ENCODE measurements around the gene TMEM181.
"Not testable (repeated sequence)": the region's sequence is repeated elsewhere in the genome, so short reads cannot be mapped to it uniquely, and the experiment has no call there.

TMEM181 gene

GRCh38 chr6:158603261-158604047 lies 43.6 kb downstream of the TMEM181 start:
- no peak for DNase-seq

- no peak for DNase-seq
Measured at GRCh38 chr6:158604048-158604406, 44.1 kb downstream of the TMEM181 start.

GRCh38 chr6:158605266-158605878 lies 45.5 kb downstream of the TMEM181 start:
- no peak for DNase-seq

GRCh38 chr6:158606011-158606410 lies 46.1 kb downstream of the TMEM181 start:
- not testable (repeated sequence) for DNase-seq

DNA sequence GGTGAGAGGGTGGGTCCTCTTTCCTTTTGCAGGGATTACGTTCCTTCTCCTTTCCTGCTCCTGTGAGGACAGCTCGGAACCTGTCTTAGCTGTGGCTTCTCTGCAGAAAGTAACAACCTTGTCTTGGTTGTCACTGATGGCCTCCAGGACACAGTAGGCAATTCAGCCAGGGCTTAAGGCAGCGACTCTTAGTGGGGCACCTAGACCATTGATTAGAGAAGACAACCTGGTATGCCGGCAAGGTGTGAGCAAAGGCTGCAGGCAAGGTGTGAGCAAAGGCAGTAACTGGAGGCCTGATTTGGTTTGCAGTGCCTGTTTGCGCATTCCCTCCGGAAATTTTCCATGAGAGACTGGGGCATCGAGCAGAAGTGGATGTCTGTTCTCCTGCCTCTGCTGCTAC lies 47.0 kb downstream of the TMEM181 start:
- DNase-seq = no peak

DNA sequence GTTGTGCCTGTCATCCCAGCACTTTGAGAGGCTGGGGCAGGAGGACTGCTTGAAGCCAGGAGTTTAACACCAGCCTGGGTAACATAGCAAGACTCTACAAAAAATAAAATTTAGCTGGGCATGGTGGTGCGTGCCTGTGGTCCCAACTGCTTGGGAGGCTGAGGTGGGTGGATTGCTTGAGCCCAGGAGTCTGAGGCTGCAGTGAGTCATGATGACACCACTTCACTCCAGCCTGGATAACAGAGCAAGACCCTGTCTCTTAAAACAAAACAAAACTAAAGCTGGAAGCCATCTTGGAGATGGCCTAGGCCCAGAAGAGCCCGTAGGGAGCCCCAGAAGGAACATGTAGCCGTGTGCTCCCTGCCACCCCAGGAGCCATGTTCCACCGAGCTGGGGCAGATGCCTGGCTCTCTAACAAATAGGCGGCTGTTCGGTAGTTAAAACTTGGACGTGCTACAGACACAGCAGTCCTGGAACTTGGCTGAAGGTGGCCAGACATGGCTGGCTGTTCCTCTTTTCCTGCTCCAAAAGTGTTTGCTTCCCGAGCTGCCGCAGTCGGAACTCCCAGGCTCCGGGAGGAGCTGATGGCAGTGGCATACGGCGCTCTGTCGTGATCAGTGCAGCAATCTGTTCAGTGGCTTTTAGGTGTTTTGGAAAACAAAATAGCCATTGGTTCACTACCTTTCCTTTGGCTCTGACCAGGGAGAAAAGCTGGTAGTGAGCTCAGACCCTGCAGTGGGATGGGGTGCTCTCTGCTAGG lies 47.7 kb downstream of the TMEM181 start:
- no peak for DNase-seq

DNA sequence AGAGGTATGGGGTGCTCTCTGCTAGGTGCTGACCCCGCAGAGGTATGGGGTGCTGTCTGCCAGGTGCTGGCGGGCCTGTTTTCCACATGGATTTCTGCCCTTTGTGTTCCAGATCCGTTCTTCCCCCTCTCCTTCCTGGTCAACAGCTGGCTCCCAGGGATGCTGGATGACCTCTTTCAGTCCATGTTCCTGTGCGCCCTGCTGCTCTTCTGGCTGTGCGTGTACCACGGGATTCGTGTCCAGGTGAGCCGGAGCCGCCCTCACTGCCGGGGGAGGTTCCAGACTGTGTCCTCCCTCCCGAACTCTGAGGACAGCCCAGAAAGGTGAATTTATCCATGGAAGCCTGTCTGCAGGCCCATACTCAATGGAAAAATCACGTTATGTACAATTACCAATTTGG lies 48.3 kb downstream of the TMEM181 start:
- DNase-seq = no peak

DNA sequence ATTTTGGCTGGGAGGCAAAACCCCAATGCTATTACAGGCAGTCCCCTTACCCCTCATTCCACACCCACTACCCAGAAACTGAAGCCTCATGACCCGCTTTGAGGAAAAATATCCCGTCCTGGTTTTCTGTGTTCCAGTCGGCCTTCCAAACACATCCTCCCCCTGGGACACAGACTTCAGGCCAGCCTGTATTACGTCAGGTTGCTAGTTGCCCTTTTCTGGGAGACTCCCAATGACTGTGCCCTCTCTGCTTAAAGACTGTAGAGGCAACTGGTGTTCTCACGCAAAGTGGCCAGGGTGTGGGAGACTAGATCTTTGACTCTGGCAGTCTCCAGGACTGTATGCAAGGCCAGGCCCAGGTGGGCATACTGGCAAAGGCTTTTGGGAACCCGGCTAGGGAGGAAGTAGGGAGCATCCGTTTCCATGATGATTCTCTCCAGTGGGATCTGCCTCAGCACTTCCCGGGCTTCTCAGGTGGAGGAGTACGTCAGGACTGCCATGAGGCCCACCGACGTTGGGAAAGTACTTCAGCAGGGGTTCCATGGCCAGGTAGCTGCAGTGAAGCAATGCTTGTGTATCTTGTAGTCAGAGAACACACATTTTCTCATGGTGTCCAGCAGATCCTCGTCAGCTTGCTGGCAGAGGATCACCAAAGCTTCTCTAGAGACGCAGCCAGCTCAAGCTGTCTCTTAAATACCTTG lies 49.7 kb downstream of the TMEM181 start:
- no peak for DNase-seq

GRCh38 chr6:158610319-158610968 lies 50.6 kb downstream of the TMEM181 start:
- DNase-seq = no peak

GRCh38 chr6:158611039-158611438 lies 51.1 kb downstream of the TMEM181 start:
- no peak for DNase-seq

- DNase-seq = no peak
Measured at GRCh38 chr6:158611541-158612370, 51.9 kb downstream of the TMEM181 start.

GRCh38 chr6:158614606-158615005 lies 54.7 kb downstream of the TMEM181 start:
- DNase-seq = not testable (repeated sequence)

DNA sequence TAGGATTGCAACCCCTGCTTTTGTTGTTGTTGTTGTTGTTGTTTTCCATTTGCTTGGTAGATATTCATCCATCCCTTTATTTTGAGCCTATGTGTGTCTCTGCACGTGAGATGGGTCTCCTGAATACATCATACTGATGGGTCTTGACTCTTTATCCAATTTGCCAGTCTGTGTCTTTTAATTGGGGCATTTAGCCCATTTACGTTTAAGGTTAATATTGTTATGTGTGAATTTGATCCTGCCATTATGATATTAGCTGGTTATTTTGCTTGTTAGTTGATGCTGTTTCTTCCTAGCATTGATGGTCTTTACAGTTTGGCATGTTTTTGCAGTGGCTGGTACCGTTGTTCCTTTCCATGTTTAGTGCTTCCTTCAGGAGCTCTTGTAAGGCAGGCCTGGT lies 58.4 kb downstream of the TMEM181 start:
- not testable (repeated sequence) for DNase-seq

GRCh38 chr6:158619922-158620801 lies 60.3 kb downstream of the TMEM181 start:
- DNase-seq = no peak

DNA sequence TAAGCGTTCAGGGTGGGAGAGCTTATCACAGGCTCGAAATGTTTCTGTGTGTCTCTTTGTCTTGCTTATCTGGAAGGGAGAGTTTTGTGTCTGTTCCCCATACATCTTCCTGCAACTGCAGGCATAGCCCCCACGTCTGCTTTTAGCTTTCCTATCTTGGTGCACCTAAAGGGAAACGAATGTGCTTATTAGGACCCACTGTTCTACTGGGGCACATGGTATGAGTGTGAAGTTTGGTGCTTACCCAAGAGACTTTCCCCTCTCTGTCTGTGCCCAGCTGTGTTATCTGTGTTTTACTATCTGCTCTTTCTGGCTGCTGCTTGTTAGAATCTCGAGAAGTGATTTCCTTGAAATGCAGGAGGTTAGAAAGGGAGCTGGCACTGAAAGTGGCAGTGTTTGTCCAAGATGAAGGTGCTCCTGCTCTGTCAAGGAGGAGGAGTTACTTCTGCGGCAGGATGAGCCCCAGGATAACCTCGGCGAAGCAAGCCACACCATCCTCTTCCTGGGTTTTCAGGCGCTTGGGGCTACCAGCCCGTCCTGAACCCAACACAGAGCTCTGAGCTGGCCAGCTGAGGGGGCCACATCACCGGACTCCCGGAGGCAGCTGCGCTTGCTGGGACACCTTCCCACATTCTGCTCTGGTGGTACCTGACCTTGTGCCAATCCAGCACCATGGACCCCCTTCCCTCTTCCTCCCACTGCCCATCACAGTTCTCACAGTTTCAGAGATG lies 61.2 kb downstream of the TMEM181 start:
- no peak for DNase-seq

GRCh38 chr6:158621694-158622544 lies 62.0 kb downstream of the TMEM181 start:
- no peak for DNase-seq

GRCh38 chr6:158622545-158623190 lies 62.8 kb downstream of the TMEM181 start:
- DNase-seq = no peak

Data from GOT3 (cell line).